NCI-H1436 treated with DMSO at 0.1 percent for 48 hours (cell line): ENCODE data around the gene RANBP17.
"Not testable (repeated sequence)": the region's sequence is repeated elsewhere in the genome, so short reads cannot be mapped to it uniquely, and the experiment has no call there.

Source experiments
- DNase-seq: peaks from one replicate; lab custom pipeline; 2025; lab: John Stamatoyannopoulos, UW

Gene RANBP17

GRCh38 chr5:171157276-171157675 lies 295.5 kb downstream of the RANBP17 start:
- DNase-seq: no peak

- DNase-seq: peak; percentile 14
These were observed 296.0 kb downstream of the RANBP17 start for GRCh38 chr5:171157775-171158174.

GRCh38 chr5:171158581-171158980 lies 296.8 kb downstream of the RANBP17 start:
- DNase-seq: no peak

- DNase-seq: no peak
These were observed 300.3 kb downstream of the RANBP17 start for GRCh38 chr5:171162165-171162564.

GRCh38 chr5:171162596-171162995 lies 300.8 kb downstream of the RANBP17 start:
- DNase-seq: no peak

- peak; percentile 63 for DNase-seq
These were observed 304.9 kb downstream of the RANBP17 start for GRCh38 chr5:171166766-171167165.

GRCh38 chr5:171168171-171168570 lies 306.4 kb downstream of the RANBP17 start:
- DNase-seq: no peak

- not testable (repeated sequence) for DNase-seq
These were observed 313.1 kb downstream of the RANBP17 start for GRCh38 chr5:171174960-171175359.

- DNase-seq: no peak
These were observed 313.9 kb downstream of the RANBP17 start for GRCh38 chr5:171175746-171176145.

GRCh38 chr5:171178190-171178589 lies 316.4 kb downstream of the RANBP17 start:
- not testable (repeated sequence) for DNase-seq

GRCh38 chr5:171188016-171188415 lies 326.2 kb downstream of the RANBP17 start:
- no peak for DNase-seq

- no peak for DNase-seq
These were observed 327.6 kb downstream of the RANBP17 start for GRCh38 chr5:171189442-171189841.

- no peak for DNase-seq
These were observed 330.3 kb downstream of the RANBP17 start for GRCh38 chr5:171192111-171192510.

- DNase-seq: peak; percentile 66
These were observed 339.5 kb downstream of the RANBP17 start for GRCh38 chr5:171201310-171201709.

- no peak for DNase-seq
These were observed 343.6 kb downstream of the RANBP17 start for GRCh38 chr5:171205375-171205774.

- DNase-seq: no peak
These were observed 345.5 kb downstream of the RANBP17 start for GRCh38 chr5:171207256-171207847.

- no peak for DNase-seq
These were observed 360.1 kb downstream of the RANBP17 start for GRCh38 chr5:171221916-171222315.

- DNase-seq: no peak
These were observed 362.1 kb downstream of the RANBP17 start for GRCh38 chr5:171223927-171224326.

GRCh38 chr5:171226096-171226754 lies 364.4 kb downstream of the RANBP17 start:
- DNase-seq: no peak

- no peak for DNase-seq
These were observed 365.0 kb downstream of the RANBP17 start for GRCh38 chr5:171226864-171227263.

- DNase-seq: no peak
These were observed 374.8 kb downstream of the RANBP17 start for GRCh38 chr5:171236651-171237050.

- no peak for DNase-seq
These were observed 380.7 kb downstream of the RANBP17 start for GRCh38 chr5:171242521-171242920.

- DNase-seq: no peak
These were observed 384.4 kb downstream of the RANBP17 start for GRCh38 chr5:171246231-171246630.

- DNase-seq: no peak
These were observed 387.6 kb downstream of the RANBP17 start for GRCh38 chr5:171249460-171249859.
